Stimulated activated CD8-positive, alpha-beta memory T cell treated with anti-CD3 and anti-CD28 coated beads, Interleukin-7, amount 100 ng/mL, for 24 hours (primary cell): ENCODE results near the gene TXNRD2.
A peak's percentile ranks its signal among the peaks of the same experiment; 100 is the strongest.

Experiments
- DNase-seq: peaks from one replicate; pipeline ENCODE4 v3.0.0-alpha.2; 2020; ENCODE audit warnings: low read depth

TXNRD2 gene

DNA sequence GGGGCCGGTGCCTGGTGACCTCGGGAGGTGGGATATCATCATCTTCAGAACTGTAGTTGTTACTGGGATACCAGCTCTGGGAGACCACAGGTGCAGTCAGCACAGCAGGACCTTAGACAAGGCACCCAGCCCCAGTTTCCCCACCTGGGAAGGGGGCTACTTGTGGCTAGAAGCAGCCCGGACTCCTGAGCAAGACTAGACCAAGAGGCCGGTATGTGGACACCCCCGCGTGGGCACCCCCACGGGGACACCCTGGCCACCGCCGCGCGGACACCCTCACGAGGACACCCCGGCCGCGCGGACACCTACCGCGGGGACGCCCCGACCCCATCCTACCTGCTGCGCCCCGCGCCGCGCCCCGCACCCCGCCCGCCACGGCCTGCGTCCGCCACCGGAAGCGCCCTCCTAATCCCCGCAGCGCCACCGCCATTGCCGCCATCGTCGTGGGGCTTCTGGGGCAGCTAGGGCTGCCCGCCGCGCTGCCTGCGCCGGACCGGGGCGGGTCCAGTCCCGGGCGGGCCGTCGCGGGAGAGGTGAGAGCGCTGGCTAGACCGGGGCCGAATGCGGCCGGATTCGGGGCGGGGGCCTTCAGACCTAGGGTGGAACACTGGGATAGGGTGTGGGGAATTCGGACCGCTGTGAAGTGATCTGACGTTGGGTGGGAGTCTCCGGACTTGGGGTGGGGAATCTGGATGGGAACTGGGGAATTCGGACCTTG lies at the start of gene TXNRD2, which contains the start of gene COMT:
Gene TXNRD2 (minus strand): TSS at position 454 of the 718 bp plus-strand sequence. CDS start 15 bp downstream, at position 439.
Gene COMT (plus strand): TSS at position 408 of the 718 bp plus-strand sequence. CDS start 20,755 bp downstream, outside the sequence.
- peak; percentile 44 for DNase-seq

DNA sequence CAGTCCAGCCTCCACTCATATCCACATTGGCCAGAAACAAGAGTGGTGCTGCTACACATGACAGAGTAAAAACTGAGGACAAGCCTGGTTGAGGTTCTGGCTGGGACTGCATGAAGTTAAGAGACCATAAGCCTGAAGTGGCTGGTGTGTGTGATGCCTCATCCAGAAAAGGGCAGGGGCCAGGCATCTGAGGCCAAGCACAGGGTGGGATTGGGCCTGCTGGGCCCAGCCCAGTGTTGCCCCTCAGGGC lies 49.7 kb upstream of the TXNRD2 start:
- DNase-seq = no peak

DNA sequence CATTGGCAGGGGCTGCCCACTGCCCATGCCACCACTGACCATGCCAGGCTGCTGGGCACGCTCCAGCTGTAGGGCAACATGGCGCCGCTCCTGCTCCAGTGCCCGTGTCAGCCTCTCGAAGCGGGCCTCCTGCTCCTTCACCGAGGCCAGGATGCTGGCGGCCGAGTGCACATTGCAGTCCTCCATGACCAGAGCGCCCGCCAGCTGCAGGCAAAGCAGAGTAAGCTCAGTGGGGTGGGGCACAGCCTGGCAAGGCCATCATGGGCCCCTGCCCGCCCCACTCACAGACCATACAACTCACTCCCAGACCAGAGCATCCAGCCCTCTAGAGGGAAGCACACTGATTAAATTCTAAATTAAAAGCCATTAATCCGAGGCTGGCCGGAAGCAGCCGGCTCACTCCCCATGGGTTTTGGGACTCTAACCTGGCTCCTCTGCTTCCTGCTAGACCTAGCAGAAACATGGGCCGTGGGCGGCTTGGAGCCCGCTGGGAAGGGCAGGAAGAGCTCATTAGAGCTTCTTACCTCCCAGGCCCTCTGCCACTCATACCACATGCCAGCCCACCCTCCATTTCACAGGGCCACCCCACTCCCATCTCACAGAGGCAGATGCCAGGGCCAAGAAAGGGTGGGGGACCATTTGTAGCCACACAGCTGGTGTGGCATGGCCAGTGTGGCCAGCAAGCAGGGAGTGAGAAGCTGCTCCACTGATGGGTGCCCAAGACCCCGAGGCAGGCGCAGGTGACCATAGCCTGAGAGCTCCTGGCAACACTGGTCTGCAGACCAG lies 49.2 kb upstream of the TXNRD2 start:
- DNase-seq = no peak

DNA sequence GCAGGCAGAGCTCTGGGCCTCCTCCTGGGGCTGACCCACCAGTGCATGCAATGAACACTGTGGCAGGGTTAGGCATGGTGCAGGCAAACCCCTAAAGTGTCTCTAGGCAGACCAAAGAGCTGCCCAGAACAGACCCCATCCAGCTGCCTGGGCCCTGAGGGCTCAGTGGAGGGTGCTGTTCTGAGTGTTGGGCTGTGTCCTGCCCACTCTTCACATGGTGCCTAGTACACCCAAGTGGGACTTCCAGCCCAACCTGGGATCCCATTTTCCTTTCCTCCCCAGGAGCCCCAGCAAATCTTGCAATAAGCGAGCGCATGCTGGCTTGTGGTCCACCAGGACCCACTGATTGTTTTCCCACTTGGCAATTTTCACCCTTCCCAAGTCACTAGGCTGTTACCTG lies 48.6 kb upstream of the TXNRD2 start:
- DNase-seq = no peak

DNA sequence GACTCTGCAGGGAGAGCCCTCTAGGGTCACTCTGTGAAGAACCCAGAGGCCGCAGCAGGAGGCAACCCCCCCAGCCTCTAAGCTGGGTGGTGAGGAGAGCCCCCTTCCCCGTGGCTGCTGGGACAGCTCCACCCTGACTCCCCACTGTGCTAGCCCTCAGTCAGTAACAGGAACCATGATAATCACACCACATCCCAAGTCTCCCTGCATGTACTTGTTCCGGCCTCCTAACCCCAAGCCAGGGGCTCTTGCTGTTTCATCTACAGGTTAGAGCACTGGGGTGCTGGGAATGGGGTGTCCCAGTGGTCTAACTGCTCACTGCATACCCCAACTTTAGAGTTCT lies 48.1 kb upstream of the TXNRD2 start:
- no peak for DNase-seq

DNA sequence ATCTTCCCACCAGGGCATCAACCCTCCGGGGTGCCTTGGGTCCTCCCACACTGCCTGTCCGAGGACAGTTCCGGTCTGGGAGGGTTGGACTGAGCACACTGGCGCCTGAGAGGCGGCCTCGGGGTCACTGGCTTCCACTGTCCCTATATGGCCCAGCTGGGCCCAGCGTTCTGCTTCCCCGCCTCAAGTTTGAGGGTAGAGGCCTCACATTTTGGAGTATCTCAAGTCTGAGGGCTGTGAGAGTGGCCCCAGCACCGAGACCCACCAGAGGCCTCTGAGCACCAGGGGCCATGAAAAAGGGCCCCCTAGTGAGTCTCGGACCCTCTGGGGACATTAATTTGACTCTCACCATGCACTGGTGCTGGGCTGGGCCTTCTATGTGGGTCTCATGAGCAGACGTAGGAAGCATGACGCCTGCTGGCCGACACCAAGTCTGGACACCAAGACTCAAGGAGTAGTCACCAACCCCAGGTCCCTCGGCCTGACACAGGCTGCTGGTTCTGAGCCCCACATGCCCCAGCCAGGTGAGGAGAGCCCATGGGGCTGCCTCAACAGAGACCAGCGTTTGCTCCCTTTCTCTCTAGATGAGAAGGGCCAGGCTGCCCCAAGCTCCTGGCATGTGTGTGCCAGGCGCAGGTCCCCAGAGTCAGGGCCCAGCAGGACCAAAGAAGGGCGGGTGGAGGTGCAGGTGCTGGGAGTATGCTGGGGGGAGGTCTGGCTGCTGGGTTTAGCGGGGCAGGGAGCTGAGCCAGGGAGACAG lies 47.5 kb upstream of the TXNRD2 start:
- DNase-seq = no peak

DNA sequence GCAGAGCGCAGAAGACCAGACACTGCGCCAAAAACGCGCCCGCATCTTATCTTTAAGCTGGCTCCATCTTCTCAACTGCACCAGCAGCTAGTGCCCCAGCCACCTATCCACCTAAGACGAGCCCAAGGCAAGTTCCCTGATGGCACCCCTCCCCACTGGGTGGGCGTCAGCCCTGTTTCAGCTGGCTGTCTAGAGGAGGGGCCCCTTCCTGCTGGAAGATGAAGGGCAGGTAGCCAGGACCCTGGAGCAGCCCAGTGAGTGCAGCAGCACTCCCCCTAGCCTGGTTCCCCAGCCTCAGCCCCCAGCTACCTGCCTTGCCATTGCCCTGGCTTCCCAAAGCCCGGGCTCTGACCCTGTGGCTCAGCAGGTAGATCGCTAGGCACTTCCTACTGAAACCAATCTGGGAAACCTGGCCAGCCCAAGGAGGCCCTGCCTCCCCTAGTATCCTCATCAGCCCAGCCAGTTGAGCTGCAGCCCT lies 46.8 kb upstream of the TXNRD2 start:
- DNase-seq = no peak

DNA sequence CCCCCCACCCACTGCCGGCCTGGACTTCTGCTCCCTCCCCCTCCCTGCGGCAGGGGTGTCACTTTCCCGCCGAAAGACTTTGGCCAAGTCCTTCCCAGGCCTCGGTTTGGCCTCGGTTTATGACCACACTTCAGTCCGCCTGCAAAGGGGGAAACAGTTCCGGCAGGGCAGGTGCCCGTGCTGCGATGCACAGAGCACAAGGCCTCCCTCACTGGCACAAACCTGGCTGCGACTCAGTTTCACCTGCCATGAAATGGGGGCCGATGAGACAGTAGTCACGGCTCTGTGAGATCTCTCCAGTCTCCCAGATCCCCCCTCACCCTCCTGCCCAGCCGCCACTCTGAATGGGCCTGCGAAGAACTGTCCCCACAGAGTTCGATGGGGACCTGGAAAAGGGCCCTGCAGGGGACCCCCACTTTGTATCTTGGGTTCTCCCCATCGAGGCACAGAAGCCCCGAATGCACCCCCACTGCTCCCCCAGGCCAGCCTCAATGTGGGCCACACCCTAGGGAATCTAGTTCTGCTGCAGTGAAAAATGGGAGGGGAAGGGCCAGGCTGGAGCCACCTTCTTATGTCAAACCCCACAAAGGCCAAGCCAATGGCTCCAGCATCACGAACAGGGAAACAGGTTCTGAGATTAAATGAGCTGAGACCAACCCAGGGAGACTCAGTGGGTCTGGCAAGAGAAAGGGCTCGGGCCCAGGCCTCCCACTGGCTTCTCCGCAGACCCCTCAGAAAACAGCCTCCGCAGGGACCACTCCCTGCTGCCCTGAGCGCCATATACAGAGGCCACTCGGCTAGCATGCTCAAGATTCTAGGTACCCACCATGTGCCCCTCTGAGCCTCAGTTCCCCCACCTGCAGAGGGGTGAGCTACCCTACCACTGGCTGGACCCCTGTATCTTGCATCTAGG lies 46.0 kb upstream of the TXNRD2 start:
- no peak for DNase-seq

DNA sequence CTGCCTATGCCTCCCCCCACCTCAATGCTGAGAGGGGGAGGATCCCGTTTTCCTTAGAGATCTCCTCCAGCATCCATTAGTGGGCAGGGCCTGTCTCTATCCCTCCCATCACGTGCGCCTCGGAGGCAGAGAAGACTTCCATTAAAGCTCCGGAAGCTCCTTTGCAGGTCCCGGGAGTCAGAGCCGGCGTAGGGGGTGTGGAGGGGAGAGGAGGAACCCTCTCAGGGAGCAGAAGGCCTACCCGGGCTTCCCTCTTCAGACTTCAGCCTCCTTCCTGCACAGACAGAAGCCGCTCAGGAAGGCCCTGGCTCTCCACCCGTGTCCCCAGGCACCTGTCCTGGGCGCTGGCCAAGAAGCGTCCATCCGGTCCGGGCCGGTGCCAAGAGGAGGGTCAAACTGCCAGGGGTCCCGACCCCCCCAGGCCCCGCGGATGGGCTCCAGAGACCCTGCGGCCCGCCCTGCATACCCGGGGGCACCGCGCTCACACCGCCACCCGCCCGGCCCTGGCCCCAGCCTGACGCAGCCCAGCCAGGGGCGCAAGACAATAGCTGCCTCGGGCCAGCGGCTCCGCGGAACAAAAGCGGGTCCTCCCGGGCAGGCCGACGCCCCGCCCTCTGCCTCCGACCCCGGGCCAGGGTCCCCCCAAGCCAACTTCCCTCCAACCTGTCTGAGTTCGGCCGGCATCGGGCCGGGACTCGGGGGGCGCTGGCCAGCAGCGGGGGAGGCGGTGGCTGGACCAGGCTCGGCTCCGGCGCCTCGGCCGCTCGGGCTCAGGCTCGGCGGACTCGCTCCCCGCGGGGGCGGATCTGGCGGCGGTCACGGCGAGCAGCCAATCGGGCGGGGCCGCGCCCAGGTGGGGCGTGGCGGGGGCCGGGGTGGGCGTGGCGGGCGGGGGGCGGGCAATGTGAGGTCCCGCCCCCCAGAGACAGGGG lies 45.1 kb upstream of the TXNRD2 start:
- DNase-seq = peak; percentile 23

DNA sequence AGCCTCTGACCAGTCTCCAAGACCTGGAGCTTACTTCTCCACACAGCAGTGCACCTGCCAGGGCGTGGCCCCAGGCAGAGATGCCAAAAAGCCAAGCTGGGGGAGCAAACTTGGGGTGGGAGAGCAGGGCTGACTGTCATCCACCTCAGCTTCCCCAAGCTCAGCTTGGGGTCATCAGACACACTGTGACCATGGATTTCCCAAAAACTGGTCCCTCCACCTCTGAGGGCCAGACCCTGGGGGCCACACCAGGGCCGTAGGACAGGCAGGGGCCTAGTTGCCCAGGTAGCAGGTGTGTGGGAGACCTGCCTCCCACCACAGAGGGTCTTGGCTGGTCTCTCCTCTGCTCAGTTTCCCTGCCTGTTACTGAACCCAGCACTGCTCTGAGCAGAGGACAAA lies 44.4 kb upstream of the TXNRD2 start:
- DNase-seq = no peak

DNA sequence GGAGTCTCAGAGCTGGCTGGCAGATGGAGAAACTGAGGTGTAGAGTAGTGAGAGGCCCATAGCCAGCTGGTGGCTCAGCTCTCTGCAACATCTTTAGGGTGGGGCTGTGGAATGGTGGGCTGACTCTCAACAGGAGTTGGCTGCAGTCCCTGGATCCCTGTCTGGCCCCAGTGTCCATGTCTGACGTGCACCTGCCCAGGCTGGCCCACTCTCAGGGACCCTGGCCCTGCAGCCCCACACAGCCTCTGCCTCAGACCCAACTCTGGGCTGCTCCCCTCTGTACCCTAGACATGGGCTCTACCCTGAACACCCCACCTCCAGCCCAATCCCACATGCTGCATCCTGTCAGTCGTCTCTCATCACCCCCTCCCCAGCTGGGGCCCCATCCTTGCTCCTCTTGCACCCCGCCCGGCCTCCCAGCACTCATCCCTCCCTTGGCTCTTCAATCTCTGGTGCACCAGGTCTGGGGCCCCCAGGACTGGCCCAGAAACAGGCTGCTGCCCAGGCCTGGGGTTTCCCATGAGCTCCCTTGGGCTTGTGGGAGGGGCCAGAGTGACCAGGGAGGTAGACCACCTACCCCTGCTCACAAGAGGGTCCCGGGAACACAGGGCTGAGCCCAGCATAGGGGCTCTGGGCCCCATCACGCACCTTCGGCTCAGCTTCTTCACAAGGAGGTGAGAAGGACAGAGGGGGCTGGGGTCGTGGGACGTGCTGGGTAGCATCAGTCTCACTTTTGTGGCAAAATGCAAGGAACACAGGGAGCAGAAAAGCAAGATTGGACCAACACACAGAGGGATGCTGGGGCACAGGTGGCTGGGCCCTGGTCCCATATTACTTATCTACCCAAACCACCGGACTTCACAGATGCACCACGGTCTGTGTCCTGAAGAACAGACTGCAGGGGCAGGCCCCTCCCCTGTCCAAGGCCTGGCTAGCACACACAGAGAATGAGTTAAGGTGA lies 43.5 kb upstream of the TXNRD2 start:
- DNase-seq = no peak

DNA sequence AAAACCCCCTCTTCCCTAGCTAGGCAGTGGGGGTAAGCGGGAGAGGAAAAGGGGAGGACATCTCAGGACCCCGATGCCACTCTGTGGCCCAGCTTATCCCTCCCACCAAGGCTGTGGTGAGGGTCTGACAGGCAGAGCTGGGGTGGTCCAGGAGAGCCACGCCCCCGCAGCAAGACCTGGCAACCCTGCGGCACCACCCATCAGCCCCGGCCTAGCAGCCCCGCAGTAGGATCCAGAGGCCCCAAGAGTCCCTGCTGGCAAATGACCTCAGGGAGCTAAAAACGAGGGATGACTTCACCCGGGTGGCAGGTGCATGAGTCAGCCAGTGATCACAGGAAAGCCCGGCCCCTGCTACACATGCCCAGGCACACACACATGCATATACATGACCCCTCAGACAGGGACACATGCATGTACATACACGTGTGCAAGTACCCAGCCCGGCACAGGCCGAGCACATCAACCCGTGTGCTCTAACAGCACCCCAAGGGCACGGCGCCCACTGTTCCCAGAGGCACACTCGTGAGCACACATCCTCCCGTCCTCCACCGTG lies 42.7 kb upstream of the TXNRD2 start:
- no peak for DNase-seq

DNA sequence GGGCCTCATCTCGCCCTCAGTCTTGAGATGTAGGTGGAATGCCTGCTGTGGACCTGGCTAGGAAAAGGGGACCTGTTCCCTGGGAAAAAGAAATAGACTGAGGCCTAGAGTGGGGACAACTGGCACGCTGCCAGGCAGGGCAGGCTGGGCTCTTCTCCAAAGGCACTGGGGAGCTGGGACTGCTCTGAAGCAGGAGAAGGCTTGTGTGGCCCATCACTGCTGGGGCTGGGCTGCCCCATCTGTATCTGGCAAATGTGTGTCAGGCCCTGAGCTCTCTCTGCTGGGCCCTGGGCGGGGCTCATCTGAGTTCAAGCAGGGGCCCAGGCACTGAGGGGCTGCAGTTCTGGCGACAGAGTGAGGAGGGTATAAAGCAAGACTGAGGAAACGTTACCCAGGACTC lies 42.1 kb upstream of the TXNRD2 start:
- DNase-seq = no peak

DNA sequence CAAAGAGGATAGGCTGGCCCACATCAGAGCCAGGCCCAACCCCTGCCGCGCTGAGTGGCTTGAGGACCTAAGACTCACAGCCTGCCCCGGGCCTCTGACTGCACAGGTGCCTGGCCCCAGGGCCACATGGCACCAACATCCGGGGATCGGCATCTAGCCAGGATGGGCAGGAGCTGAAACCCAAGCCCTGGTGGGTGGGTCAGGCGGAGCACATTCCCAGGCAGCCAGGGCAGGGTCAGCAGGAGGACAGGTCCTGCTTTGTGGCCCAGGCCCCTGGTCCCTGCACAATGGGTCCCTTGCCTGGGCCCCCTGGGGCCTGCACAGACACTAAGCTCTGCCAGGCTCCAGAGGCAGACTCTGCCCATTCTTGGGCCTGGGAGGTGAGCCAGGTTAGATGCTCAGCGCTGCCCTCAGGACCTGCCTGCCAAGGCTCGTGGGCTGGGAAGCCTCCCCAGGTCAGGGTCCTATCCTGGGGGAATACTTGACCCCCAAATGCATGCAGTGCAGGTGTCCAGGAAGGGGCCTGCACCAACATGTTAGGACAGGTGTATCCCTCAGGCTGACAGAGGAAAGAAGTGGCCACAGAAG lies 41.5 kb upstream of the TXNRD2 start:
- no peak for DNase-seq

DNA sequence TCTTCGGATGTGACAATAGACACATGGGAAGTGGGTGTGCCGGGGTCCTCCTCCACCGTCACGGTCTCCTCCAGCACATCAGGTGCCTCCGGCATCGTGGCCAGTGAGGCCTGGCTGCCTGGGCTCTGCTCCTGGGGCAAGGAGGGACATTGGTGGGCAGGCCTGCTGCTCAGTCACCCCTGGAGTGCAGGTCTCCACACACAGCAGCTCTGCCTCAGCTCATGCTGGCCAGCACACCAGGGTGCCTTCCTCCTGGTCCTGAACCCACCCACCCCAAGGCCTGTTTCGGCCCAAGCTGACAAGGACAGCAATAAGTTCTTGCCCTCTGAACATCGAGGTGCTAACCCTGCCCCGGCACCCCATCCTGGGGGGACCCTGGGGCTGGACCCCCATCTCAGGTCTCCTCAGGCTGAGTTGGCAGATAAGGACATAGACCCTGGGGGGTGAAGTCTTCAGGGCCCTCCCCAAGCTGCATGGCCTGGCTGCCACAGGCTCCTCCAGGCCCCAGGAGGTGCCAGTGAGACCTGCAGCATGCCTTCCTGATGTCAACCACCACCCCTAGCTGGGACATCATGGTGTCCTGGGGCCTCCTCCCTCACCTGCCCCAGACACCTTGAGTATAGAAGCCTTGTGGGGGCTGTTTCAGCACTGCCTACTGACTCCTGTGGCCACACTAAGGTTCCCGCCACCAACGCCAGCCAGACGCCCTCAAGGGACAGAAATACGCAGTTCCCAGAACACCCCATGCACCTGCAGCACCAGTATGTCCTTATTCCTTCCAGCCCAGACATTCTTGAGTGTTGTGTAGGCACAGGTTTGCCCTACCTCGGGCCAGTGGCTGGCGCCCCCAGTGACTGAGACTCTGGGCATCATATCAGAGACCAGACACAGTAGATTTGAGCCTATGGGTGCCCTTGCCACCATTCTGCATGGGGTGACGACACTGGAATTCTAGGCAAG lies 40.6 kb upstream of the TXNRD2 start:
- DNase-seq = no peak

DNA sequence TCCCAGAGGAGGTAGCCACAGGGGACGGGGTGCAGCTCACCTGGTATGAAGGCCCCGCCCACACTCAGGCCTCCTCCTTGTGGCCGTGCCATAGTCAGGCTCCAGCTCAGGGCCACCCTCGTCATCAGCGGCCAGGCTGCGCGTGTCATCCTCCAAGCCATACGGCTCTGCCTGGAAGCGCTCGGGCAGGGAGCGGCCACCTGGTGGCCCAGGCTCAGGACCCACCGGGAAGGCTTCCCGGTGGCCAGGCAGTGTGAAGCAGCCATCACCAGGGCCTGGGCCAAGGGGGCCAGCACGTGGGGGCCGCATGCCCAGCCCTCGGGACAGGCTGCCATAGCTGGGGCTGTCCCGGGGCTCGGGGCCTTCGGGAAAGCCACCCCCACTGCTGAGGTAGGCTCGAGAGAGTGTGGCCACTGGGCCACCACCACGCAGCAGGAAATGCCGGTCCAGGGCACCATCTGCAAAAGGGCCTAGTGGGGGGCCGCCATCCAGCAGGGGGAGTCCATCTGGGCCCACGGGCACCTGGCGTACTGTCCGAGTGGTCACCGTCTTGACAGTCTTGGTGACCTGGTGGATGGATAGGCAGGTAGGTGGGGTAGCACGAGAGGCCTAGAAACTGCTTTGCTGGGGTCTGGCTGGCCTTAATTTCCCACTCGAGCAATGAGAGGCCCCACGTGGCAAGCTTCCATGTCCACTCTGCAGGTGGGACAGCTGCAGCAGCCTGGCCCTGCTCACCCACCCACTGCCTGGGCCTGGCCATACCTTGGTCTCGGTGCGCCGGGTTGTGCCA lies 39.7 kb upstream of the TXNRD2 start:
- DNase-seq = no peak

DNA sequence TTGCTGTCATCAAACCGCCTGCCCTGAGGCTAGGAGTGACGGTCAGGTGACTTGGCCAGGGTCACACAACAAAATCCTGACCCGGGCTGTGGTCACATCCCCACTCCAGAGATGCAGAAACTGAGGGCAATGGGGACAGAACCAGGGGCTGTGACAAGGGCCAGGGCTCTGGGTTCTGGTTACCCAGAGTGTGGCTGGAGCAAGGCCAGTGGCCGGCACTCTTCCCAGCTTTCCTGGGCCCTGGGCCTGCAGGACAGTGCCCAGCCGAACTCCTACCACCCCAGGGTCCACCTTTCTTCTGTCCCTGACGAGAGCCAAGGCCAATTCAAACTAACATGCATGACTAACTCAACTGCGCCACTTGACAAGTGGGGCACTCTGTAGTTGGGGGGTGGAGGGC lies 39.1 kb upstream of the TXNRD2 start:
- DNase-seq = no peak
